Measurements from ENCODE around the gene CRHR2. TPM values are rescaled to one million over a fixed set of nuclear protein-coding genes. Genes with fewer than 3 reads are reported as not detected.

CRHR2 gene
- total RNA-seq, 1 experiment from 2014 or later = 0.22 TPM

GRCh38 chr7:30665449-30665848 is 16.8 kb downstream of the CRHR2 start:
- Mint-ChIP-seq H3K27me3 (ENCODE audit: low read depth) (no peaks in the 10 kb centered on the region), H3K36me3 (no peaks in the 10 kb centered on the region), H3K4me3 (no peak overlapping the region), H3K27ac (no peak overlapping the region), H3K4me1 (peaks cover 5% of the 10 kb centered on the region; the same call in 1 of the 2 replicates), H3K9me3 (no peaks in the 10 kb centered on the region)
- TF ChIP-seq GRHL2 (CRISPR knock-in tag; IDR thresholded peaks at IDR 0.05; ENCODE audit: insufficient replicate concordance, severe bottlenecking) (no peak), E2F4 (CRISPR knock-in tag; IDR thresholded peaks at IDR 0.05; ENCODE audit: borderline replicate concordance, low read depth) (no peak), PREB (CRISPR knock-in tag; IDR thresholded peaks at IDR 0.05; ENCODE audit: borderline replicate concordance) (no peak)
- DNase-seq (ENCODE audit: low spot score) (no peak), ATAC-seq (no peak)
- ChIA-PET POLR2A (no interaction called here), CTCF (interaction anchor here (1.4 to 1.5 kb wide), 2 partner anchors 17 to 75 kb away, joined by 3 to 10 read pairs; partner anchors contain the start of gene CRHR2)

GRCh38 chr7:30665043-30665442 is 17.2 kb downstream of the CRHR2 start:
- Mint-ChIP-seq H3K27me3 (ENCODE audit: low read depth) (no peaks in the 10 kb centered on the region), H3K4me1 (peaks cover 5% of the 10 kb centered on the region; the same call in 1 of the 2 replicates), H3K4me3 (no peak overlapping the region), H3K36me3 (no peaks in the 10 kb centered on the region), H3K9me3 (no peaks in the 10 kb centered on the region), H3K27ac (no peak overlapping the region)
- ATAC-seq (no peak), DNase-seq (ENCODE audit: low spot score) (no peak)
- ChIA-PET CTCF (interaction anchor here (0.8 to 2.7 kb wide), 4 partner anchors 17 to 101 kb away, joined by 3 to 14 read pairs (median 7); partner anchors contain the start of gene CRHR2), POLR2A (interaction anchor here (1.3 kb wide), 1 partner anchor 44 kb away, joined by 3 read pairs; no protein-coding TSS in a partner anchor)
- no peak for TF ChIP-seq ATF1 (CRISPR knock-in tag; IDR thresholded peaks at IDR 0.05)
- TF ChIP-seq CBFB (CRISPR knock-in tag; IDR thresholded peaks at IDR 0.05; ENCODE audit: low read depth) = no peak
- TF ChIP-seq STAT6 (CRISPR knock-in tag; conservative IDR thresholded peaks at IDR 0.05; ENCODE audit: low read depth) = no peak
- no peak for TF ChIP-seq MXD4 (CRISPR knock-in tag; IDR thresholded peaks at IDR 0.05; ENCODE audit: borderline replicate concordance)
- TF ChIP-seq CDX4 (CRISPR knock-in tag; IDR thresholded peaks at IDR 0.05; ENCODE audit: borderline replicate concordance) = no peak
- TF ChIP-seq RELA (CRISPR knock-in tag; IDR thresholded peaks at IDR 0.05; ENCODE audit: borderline replicate concordance) = no peak
- TF ChIP-seq CREB1 (CRISPR knock-in tag; IDR thresholded peaks at IDR 0.05) = no peak

GRCh38 chr7:30664184-30664885 is 17.9 kb downstream of the CRHR2 start:
- TF ChIP-seq MXD4 (CRISPR knock-in tag; IDR thresholded peaks at IDR 0.05; ENCODE audit: borderline replicate concordance) = no peak
- TF ChIP-seq FOXP4 (CRISPR knock-in tag; IDR thresholded peaks at IDR 0.05) = no peak
- no peak for TF ChIP-seq MAX (CRISPR knock-in tag; IDR thresholded peaks at IDR 0.05)
- no peak for TF ChIP-seq NFATC4 (CRISPR knock-in tag; IDR thresholded peaks at IDR 0.05)
- no peak for TF ChIP-seq KAT7 (CRISPR knock-in tag; IDR thresholded peaks at IDR 0.05; ENCODE audit: borderline replicate concordance)
- Mint-ChIP-seq H3K27ac (no peak overlapping the region), H3K27me3 (ENCODE audit: low read depth) (no peaks in the 10 kb centered on the region), H3K9me3 (no peaks in the 10 kb centered on the region), H3K4me1 (peaks cover 5% of the 10 kb centered on the region; the same call in 1 of the 2 replicates), H3K4me3 (no peak overlapping the region), H3K36me3 (no peaks in the 10 kb centered on the region)
- no peak for DNase-seq (ENCODE audit: low spot score)
- ChIA-PET POLR2A (interaction anchor here (1.3 kb wide), 1 partner anchor 45 kb away, joined by 3 read pairs; no protein-coding TSS in a partner anchor), CTCF (interaction anchor here (0.8 to 2.7 kb wide), 6 partner anchors 12 to 100 kb away, joined by 3 to 14 read pairs (median 4); partner anchors contain the start of gene CRHR2)
- no peak for ATAC-seq
